Kidney (tissue), 14 donors: ENCODE data around the gene EEPD1. TPM values are rescaled to one million over a fixed set of nuclear protein-coding genes. Genes with fewer than 3 reads are reported as not detected.

Source experiments
- DNase-seq, 5 donors: peaks; one replicate each; pipeline ENCODE4 v3.0.0-alpha.2; 2013 to 2020
- FAIRE-seq: peaks from 2 replicates; lab custom pipeline; 2012; peaks lifted over from hg19 to GRCh38; lab: Jason Lieb, UNC
- H3K27ac ChIP-seq, 2 donors: one replicate each; pipeline ENCODE4 v1.7.0; 2013; ENCODE audit warnings: low read depth in 2 of 2, low read length in 2 of 2, inconsistent platforms in 1 of 2
- H3K27me3 ChIP-seq: one replicate; pipeline ENCODE4 v1.7.1; 2013; ENCODE audit warnings: low read length, inconsistent platforms; ENCODE audit not compliant: control insufficient read depth, insufficient read depth
- H3K36me3 ChIP-seq, 3 donors: one replicate each; pipeline versions ENCODE4 v1.7.0 to v1.7.1; 2013; ENCODE audit warnings: low read length in 3 of 3, control low read depth in 1 of 3, inconsistent platforms in 1 of 3; ENCODE audit not compliant: insufficient read depth in 3 of 3, control insufficient read depth in 2 of 3
- H3K4me1 ChIP-seq, 3 donors: one replicate each; pipeline versions ENCODE4 v1.7.0 to v1.7.1; 2013; ENCODE audit warnings: low read length in 3 of 3, inconsistent platforms in 1 of 3, low read depth in 1 of 3; ENCODE audit not compliant: control insufficient read depth in 2 of 3, insufficient read depth in 2 of 3
- H3K4me3 ChIP-seq, 3 donors: one replicate each; pipeline versions ENCODE4 v1.7.0 to v1.8.1; 2013; ENCODE audit warnings: low read length in 3 of 3, control low read depth in 1 of 3, inconsistent platforms in 1 of 3
- H3K9ac ChIP-seq, 3 donors: one replicate each; pipeline versions ENCODE4 v1.7.0 to v1.7.1; 2013; ENCODE audit warnings: low read length in 3 of 3, control low read depth in 1 of 3, inconsistent platforms in 1 of 3
- H3K9me3 ChIP-seq, 3 donors: one replicate each; pipeline versions ENCODE4 v1.7.0 to v1.7.1; 2013; ENCODE audit warnings: low read length in 3 of 3, control low read depth in 1 of 3, inconsistent platforms in 1 of 3; ENCODE audit not compliant: control insufficient read depth in 2 of 3, insufficient read depth in 1 of 3
- CTCF ChIP-seq: IDR thresholded peaks from 3 replicates; pipeline ENCODE4 v1.5.1; 2012; ENCODE audit warnings: mild to moderate bottlenecking, moderate library complexity, borderline replicate concordance; ENCODE audit not compliant: insufficient read depth; ENCODE audit errors: extremely low read depth
- intact Hi-C: fragments of 100-400 bp; cut with DNase I; formaldehyde crosslinking; loops from one replicate; pipeline ENCODE4 v1.11.1; 2022
- polyA plus RNA-seq: library from polyadenylated mRNA; stranded (reverse); fragments of 350-450 nt; fragmentation: Illumina TruSeq; extraction: RNeasy Lipid Tissue Mini Kit (QIAGEN cat#74804); gene quantifications from one replicate; pipeline ENCODE4 v1.2.3, GENCODE V29; 2014; ENCODE audit warnings: low read depth, low replicate concordance; ENCODE audit not compliant: insufficient read depth
- total RNA-seq: library from RNA; stranded (reverse); fragmentation: NEBNext Ultra II Directional; extraction: Animal tissue kit (Norgen Biotek cat#: 25700); gene quantifications from one replicate; pipeline ENCODE4 v1.2.1, GENCODE V29; 2021
- donor health status: control.
- donor health status: control.
- donor health status: control.
- donor health status: control.
- donor health status: control.
- donor health status: DM: yes; HTN: yes; CAD: no.
- donor health status: Normal renal cell carcinoma (clear cell type).

Gene EEPD1
- total and polyA plus RNA-seq, 2 donors from 2014 or later: 6.3 to 6.4 TPM

GRCh38 chr7:36272211-36272566 is 119.1 kb downstream of the EEPD1 start:
- Histone ChIP-seq H3K27me3 (no peaks in the 10 kb centered on the region), H3K36me3 (no peaks in the 10 kb centered on the region), H3K4me1 (peaks cover 0 to 12% (median 0%) of the 10 kb centered on the region in 3 donors), H3K9me3 (no peaks in the 10 kb centered on the region), H3K27ac (no peak overlapping the region), H3K4me3 (no peak overlapping the region), H3K9ac (no peak overlapping the region)
- no peak for TF ChIP-seq CTCF
- intact Hi-C loops: no loop called here
- no peak for DNase-seq
- FAIRE-seq: no peak

- H3K9me3 ChIP-seq: no peaks in the 10 kb centered on the region
- H3K9ac ChIP-seq: peak overlapping the region in 1 of 3 donors; percentile 4
- no peaks in the 10 kb centered on the region for H3K27me3 ChIP-seq
- H3K36me3 ChIP-seq: no peaks in the 10 kb centered on the region
- TF ChIP-seq CTCF: no peak
- peaks cover 0 to 12% (median 0%) of the 10 kb centered on the region in 3 donors for H3K4me1 ChIP-seq
- DNase-seq (peak in 4 of 5 donors; percentile 56 to 71 (median 64)), FAIRE-seq (no peak)
- intact Hi-C loops: no loop called here
- no peak overlapping the region for H3K4me3 ChIP-seq
- H3K27ac ChIP-seq: peak overlapping the region in 1 of 2 donors; percentile 28
These were observed 119.7 kb downstream of the EEPD1 start for GRCh38 chr7:36272567-36273269.

GRCh38 chr7:36273836-36274235 is 120.8 kb downstream of the EEPD1 start:
- Histone ChIP-seq H3K36me3 (no peaks in the 10 kb centered on the region), H3K9me3 (no peaks in the 10 kb centered on the region), H3K4me1 (peaks cover 0 to 17% (median 7%) of the 10 kb centered on the region in 3 donors), H3K9ac (peak overlapping the region in 1 of 3 donors; percentile 4), H3K27ac (no peak overlapping the region), H3K27me3 (no peaks in the 10 kb centered on the region), H3K4me3 (no peak overlapping the region)
- DNase-seq (no peak), FAIRE-seq (no peak)
- TF ChIP-seq CTCF: no peak
- intact Hi-C loops: no loop called here
